Activated effector memory CD4-positive, alpha-beta T cell treated with Interleukin-2 at 50 U/mL for 16 hours (primary cell): Measurements from ENCODE around the gene TM7SF3.

ENCODE experiments used
- DNase-seq: peaks from one replicate; pipeline ENCODE4 v3.0.0-alpha.2; 2020

The TM7SF3 gene

GRCh38 chr12:27014859-27015729, 910 bp upstream of the TM7SF3 start:
- DNase-seq, result no peak

GRCh38 chr12:27013611-27014084, 536 bp downstream of the TM7SF3 start:
- no peak for DNase-seq

- DNase-seq, result no peak
Measured at GRCh38 chr12:27012982-27013255, 1.3 kb downstream of the TM7SF3 start.

GRCh38 chr12:27012239-27012981, 1.8 kb downstream of the TM7SF3 start:
- DNase-seq, result no peak

GRCh38 chr12:27009881-27010301, 4.3 kb downstream of the TM7SF3 start:
- DNase-seq, result no peak

- DNase-seq, result no peak
Measured at GRCh38 chr12:27008081-27008480, 6.1 kb downstream of the TM7SF3 start.

- no peak for DNase-seq
Measured at GRCh38 chr12:27006797-27007467, 7.3 kb downstream of the TM7SF3 start.

- no peak for DNase-seq
Measured at GRCh38 chr12:27005495-27005894, 8.7 kb downstream of the TM7SF3 start.

- no peak for DNase-seq
Measured at GRCh38 chr12:27003421-27004381, 10.5 kb downstream of the TM7SF3 start.

GRCh38 chr12:27002141-27002540, 12.0 kb downstream of the TM7SF3 start:
- DNase-seq, result no peak

- DNase-seq, result no peak
Measured at GRCh38 chr12:27001663-27002062, 12.5 kb downstream of the TM7SF3 start.

- DNase-seq, result no peak
Measured at GRCh38 chr12:27000961-27001360, 13.2 kb downstream of the TM7SF3 start.

GRCh38 chr12:26997003-26997402, 17.2 kb downstream of the TM7SF3 start:
- no peak for DNase-seq

GRCh38 chr12:26995706-26996105, 18.5 kb downstream of the TM7SF3 start:
- DNase-seq, result no peak

- DNase-seq, result no peak
Measured at GRCh38 chr12:26994109-26994508, 20.1 kb downstream of the TM7SF3 start.

- no peak for DNase-seq
Measured at GRCh38 chr12:26991826-26992225, 22.4 kb downstream of the TM7SF3 start.

- no peak for DNase-seq
Measured at GRCh38 chr12:26989873-26990272, 24.3 kb downstream of the TM7SF3 start.

- no peak for DNase-seq
Measured at GRCh38 chr12:26988703-26989102, 25.5 kb downstream of the TM7SF3 start.

GRCh38 chr12:26987634-26988424, 26.4 kb downstream of the TM7SF3 start:
- no peak for DNase-seq

- no peak for DNase-seq
Measured at GRCh38 chr12:26982866-26983265, 31.3 kb downstream of the TM7SF3 start.

- DNase-seq, result no peak
Measured at GRCh38 chr12:26979733-26980132, 34.5 kb downstream of the TM7SF3 start.

GRCh38 chr12:26978801-26979200, 35.4 kb downstream of the TM7SF3 start:
- DNase-seq, result no peak
